AG08396 (cell line): ENCODE measurements around the gene SP9.

ENCODE experiments used
- DNase-seq: peaks from one replicate; pipeline ENCODE4 v3.0.0; 2012; ENCODE audit warnings: low spot score, mixed read lengths

Gene SP9

DNA sequence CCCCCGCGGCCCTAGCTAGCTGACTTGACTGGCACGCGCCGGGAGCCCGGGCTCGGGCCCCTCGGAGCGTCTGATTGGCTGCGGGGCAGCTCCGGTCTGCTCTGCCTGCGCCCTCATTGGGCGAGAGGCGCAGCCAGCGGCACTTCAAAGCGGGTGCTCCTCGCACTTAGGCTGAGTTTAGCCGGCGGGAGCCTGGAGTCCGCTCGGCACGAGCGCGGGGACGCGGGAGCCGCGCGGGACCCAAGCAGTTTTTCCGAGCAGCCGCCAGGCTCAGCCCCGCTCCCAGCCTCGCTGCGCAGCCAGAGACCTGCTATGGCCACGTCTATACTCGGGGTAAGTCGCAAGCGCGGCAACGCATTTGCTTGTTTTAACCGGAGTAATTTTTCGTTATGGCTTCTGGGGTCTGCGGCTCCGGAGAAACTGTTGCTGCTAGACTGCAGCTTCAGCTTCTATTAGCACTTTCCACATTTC is at the start of gene SP9:
SP9 (plus strand) TSS at position 174 of the 471 bp plus-strand sequence; CDS start at position 313, 139 bp downstream.
- DNase-seq, result peak; percentile 59

DNA sequence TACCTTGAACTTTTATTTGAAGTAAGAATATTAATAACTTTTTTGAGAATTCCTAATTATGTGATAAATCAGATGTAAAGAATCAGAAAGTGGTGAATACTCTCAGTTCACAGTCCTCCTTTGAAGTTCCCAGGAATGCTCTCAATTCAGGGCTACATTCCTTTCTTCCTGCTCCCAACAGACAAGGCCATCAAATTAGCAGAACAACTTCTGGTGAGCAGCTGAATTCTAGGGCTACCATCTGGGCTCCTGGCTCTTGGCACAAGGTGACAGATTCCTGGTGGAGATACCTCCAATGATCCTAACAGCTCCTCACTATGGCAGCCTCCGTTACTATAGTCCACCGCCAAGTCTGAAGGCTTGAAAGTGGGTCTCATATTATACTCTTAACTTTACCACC is 48.6 kb upstream of the SP9 start:
- no peak for DNase-seq

GRCh38 chr2:174292908-174293307 is 41.8 kb upstream of the SP9 start:
- no peak for DNase-seq

GRCh38 chr2:174300114-174300513 is 34.6 kb upstream of the SP9 start:
- no peak for DNase-seq

GRCh38 chr2:174312581-174313234 is 22.0 kb upstream of the SP9 start:
- DNase-seq, result no peak

GRCh38 chr2:174322149-174322548 is 12.6 kb upstream of the SP9 start:
- DNase-seq, result no peak

DNA sequence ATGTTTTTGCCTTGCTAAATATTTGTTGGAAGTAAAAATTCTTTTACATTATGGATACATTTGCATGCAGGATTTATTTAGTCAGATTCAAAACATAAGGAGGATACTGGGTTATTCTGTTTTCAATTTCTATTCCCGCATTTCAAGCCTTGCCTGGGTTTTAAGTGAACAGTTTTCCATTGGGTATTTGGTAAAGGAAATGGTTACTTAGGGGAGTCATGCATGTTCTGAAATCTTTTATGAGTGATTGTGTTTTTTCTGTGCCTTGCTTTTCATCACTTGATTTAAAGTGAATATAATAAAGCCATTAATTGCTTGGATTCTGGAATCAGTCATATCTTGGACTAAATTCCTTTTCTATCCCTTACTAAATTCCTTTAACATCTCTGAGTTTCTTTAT is 12.0 kb upstream of the SP9 start:
- DNase-seq, result no peak

DNA sequence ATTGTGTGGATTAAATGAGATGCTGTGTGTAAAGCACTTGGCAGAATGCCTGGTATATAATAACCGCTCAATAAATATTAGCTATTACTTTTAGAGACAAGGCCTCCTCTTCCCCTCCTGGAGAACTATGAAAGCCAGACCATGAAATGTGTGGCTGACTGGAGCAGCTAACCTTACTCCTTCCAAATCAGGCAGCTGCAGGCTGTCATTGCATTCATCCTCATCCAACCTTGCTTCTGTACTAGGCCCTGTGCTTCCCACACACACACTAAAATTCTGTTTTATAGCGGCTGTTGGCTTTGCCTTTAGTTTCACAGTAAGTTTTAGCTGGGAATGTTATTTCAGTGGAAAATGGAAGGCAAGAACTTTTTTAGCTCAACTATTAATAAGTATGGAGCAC is 10.2 kb upstream of the SP9 start:
- DNase-seq, result no peak

GRCh38 chr2:174325373-174326160 is 9.2 kb upstream of the SP9 start:
- no peak for DNase-seq

- DNase-seq, result no peak
These were observed 8.4 kb upstream of the SP9 start for GRCh38 chr2:174326161-174327020.

- no peak for DNase-seq
These were observed 7.5 kb upstream of the SP9 start for GRCh38 chr2:174327021-174327840.

DNA sequence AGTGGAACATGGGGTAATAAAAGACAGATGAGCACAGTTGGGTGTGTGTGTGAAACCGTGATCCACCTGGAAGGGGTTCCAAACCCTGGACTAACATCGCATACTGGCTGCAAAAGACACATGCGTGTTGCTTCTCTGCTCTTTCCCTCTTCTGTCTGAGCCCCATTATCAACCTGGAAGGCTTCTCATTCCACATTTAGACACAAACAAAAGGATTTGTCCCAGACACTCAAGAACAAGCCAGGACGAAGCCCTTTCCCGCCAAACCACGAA is 7.0 kb upstream of the SP9 start:
- DNase-seq, result no peak

DNA sequence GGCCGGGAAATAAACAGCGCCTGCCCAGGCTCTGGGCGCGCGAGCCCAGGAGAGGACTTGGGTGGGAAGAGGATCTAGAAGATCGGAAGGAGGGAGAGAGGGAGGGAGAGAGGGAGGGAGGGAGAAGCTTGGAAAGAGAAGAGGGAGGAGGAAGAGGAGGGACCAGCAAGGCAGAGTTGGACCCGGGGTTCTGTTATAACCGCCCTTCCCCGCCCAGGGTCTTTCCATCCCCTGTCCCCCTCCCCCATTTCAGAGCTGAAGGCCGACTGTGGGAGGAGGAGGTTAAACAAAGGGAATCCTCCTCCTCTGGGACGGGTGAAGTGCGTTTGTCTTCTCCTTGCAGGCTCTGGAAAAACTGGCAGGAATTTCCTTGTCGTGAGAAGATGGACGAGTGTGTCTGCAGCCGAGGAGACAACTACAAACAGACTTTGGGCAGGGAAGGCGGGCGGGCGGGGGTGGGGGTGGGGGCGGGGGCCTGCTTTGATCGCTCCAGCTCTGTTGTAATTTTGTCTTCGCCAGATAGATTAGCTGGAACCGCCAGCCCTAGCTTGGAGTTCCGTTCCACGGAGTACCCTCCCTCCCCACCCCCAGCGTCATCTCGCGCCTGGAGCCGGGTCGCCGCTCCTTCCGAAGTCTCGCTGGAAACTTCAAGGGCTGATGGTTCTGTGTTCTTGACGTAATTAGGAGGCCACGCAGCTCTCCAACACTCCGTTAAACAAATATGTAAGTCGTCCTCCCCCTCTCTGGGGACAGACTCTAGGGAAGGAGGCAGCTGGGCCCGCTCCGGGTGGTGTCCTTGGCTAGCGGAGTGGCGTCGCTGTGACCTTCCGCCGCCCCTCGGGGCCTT is 6.4 kb upstream of the SP9 start:
- DNase-seq, result no peak

GRCh38 chr2:174328961-174329715 is 5.6 kb upstream of the SP9 start:
- DNase-seq, result no peak

DNA sequence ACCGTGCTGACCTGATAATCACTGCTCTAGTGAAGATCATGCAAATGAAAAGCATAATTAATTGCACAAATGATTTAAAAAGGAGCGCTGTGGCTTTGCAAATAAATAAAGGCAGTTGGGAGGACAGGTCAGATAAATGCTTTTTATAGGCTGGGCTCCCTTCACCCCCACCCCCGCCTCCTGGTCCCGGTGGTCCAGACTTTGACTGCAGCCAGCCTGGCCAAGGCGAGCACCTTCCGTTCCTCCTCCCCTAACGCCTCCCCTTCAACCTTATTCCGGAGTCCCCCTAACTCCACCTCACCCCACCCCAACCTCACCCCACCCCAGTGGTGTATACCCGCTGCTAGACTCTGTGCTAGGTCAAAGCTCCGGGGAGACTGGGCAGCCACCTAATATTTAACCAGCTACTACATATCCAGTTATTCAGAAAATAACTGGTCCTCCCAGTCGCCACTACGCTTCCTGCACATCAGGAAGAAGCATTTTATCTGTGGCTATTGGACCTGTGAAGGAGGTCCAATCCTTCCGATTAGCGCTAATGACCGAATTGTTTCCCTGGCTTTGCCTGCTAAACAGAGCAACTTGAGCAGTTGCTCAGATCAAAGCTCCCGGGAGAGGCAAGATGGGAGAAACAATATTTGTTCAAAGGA is 3.7 kb upstream of the SP9 start:
- DNase-seq, result no peak

- no peak for DNase-seq
These were observed 3.0 kb upstream of the SP9 start for GRCh38 chr2:174331595-174332216.

DNA sequence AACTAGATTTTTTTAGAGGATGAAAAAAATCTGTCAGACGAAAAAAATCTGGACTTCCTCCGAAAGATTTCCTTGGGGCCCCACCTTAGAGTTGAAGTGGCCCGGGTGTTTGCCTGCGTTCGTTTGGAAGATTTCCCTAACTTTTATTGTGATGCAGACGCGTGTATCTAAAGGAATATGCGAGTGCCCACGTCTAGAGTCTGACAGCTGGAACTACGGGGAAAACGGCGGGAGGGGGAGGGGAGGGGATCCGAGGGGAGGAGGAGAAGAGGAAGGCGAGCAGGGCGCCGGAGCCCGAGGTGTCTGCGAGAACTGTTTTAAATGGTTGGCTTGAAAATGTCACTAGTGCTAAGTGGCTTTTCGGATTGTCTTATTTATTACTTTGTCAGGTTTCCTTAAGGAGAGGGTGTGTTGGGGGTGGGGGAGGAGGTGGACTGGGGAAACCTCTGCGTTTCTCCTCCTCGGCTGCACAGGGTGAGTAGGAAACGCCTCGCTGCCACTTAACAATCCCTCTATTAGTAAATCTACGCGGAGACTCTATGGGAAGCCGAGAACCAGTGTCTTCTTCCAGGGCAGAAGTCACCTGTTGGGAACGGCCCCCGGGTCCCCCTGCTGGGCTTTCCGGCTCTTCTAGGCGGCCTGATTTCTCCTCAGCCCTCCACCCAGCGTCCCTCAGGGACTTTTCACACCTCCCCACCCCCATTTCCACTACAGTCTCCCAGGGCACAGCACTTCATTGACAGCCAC is 2.4 kb upstream of the SP9 start:
- DNase-seq, result no peak

DNA sequence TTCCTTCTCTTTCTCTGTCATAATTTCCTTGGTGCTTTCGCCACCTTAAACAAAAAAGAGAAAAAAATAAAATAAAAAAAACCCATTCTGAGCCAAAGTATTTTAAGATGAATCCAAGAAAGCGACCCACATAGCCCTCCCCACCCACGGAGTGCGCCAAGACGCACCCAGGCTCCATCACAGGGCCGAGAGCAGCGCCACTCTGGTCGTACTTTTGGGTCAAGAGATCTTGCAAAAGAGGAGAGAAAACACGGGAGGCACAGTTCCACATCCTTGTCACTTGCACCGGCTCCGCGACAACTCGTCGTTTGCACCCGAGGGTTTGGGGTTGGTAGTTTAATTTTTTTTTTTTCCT is 1.8 kb upstream of the SP9 start:
- no peak for DNase-seq
